ENCODE results near the gene KATNBL1.
"Not testable (repeated sequence)": the region's sequence is repeated elsewhere in the genome, so short reads cannot be mapped to it uniquely, and the experiment has no call there.

KATNBL1 gene

DNA sequence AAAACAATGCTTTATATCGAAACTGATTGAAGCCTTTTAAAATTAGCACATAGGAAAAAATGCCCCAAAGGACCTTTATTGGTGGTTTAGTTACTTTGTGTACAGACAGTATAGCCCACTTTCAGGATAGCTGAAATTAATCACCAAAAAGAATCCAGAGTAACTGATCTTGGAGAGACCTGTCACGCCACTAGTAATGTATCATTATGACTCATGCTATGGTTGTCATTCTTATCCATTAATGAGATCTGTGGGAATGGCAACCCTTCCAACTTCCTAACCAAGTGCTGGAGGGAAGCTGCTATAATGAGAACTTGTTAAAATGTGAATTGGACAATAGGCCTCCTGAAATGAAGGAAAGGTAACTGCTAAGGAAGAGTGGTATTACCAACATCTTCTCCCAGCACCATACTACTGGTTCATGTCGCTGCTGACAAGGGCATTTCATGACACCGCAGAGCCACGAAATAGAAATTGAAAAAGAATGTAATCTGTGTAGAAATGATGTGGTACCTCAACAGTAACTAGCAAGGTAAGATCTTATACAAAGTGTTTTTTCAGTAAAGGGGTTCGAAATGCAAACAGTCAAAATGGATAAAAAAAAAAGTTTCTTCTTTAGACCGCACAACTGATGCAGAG lies 7.8 kb upstream of the KATNBL1 start:
- peak overlapping the region; percentile 71 for H3K27ac ChIP-seq
- TF ChIP-seq, protein P1, sequence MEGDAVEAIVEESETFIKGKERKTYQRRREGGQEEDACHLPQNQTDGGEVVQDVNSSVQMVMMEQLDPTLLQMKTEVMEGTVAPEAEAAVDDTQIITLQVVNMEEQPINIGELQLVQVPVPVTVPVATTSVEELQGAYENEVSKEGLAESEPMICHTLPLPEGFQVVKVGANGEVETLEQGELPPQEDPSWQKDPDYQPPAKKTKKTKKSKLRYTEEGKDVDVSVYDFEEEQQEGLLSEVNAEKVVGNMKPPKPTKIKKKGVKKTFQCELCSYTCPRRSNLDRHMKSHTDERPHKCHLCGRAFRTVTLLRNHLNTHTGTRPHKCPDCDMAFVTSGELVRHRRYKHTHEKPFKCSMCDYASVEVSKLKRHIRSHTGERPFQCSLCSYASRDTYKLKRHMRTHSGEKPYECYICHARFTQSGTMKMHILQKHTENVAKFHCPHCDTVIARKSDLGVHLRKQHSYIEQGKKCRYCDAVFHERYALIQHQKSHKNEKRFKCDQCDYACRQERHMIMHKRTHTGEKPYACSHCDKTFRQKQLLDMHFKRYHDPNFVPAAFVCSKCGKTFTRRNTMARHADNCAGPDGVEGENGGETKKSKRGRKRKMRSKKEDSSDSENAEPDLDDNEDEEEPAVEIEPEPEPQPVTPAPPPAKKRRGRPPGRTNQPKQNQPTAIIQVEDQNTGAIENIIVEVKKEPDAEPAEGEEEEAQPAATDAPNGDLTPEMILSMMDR (conservative IDR thresholded peaks at IDR 0.05), result no peak
- TF ChIP-seq ZFX (IDR thresholded peaks at IDR 0.05), result no peak

DNA sequence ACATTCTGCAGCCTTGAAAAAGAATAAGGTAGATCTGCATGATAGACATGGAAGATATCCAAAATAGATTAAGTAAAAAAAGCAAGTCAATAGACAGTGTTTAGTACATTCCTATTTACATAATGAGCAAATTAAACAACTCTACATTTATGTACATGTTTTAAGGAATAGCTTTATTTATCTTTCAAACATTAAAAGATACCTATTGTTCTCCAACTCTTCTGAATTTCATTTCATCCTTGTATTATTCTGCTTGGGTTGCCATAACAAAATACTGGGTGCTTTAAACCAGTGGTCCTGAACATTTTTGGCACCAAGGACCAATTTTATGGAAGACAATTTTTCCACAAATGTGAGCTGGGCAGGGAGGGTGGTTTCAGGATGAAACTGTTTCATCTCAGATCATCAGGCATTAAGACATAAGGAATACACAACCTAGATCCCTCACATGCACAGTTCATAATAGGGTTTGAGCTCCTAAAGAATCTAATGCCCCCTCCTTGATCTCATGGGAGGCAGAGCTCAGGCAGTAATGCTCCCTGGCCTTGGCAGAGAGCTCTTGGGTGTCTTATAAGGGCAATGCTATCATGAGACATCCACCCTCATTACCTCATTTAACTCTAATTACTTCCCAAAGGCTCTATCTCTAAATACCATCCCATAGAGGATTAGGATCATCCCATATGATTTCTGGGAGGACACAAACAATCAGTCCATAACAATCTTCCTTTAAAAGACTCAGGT lies 6.8 kb upstream of the KATNBL1 start:
- TF ChIP-seq ZFX (IDR thresholded peaks at IDR 0.05), result no peak
- TF ChIP-seq, protein P1 (conservative IDR thresholded peaks at IDR 0.05), result no peak
- peak overlapping the region; percentile 71 for H3K27ac ChIP-seq

GRCh38 chr15:34214135-34214534 lies 4.2 kb upstream of the KATNBL1 start:
- no peak overlapping the region for H3K27ac ChIP-seq

DNA sequence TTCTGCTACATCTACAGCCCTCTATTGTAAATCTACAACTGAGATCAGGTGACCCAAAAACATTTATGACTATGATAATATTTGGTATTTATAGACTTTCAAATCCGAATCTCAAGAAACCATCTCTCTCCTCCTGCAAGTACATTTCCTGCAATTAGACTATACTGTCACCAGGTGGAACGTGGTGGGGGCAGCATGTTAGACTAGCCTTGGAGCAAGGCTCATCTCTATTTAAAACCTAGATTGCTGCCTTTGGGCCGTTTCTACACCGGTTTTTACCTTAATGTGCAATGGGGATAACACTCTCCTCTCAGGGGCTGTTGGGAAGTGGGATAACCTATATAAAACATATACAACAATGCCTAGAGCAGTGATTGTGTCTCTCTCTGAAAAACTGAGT lies 3.8 kb upstream of the KATNBL1 start:
- no peak for TF ChIP-seq ZFX (IDR thresholded peaks at IDR 0.05)
- TF ChIP-seq, protein P1 (conservative IDR thresholded peaks at IDR 0.05), result no peak
- no peak overlapping the region for H3K27ac ChIP-seq

More at GRCh38 chr15:34214135-34214534, 4.2 kb upstream of the KATNBL1 start:
- no peak for TF ChIP-seq ZFX (IDR thresholded peaks at IDR 0.05)
- TF ChIP-seq, protein P1 (conservative IDR thresholded peaks at IDR 0.05), result no peak

DNA sequence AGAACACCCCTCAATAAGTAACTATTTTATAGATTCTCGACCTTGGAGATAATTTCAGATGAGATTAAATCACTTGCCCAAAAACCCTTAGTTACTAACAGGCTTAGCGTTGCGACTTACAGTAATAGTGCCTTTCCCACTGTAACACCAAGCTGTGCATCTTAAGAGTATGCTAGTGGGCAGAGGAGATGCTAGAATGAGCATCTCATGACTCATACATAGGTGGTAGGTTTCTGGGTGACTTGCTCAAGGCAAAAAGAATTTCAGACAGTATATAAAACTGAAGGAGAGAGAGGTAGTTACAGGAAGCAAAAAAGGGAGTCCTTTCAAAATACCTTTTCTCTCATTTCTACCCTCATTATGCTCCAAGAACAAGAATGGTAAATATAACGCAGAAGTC lies 3.9 kb downstream of the KATNBL1 start:
- H3K27ac ChIP-seq, result no peak overlapping the region
- TF ChIP-seq ZFX (IDR thresholded peaks at IDR 0.05), result no peak
- TF ChIP-seq, protein P1 (conservative IDR thresholded peaks at IDR 0.05), result no peak

DNA sequence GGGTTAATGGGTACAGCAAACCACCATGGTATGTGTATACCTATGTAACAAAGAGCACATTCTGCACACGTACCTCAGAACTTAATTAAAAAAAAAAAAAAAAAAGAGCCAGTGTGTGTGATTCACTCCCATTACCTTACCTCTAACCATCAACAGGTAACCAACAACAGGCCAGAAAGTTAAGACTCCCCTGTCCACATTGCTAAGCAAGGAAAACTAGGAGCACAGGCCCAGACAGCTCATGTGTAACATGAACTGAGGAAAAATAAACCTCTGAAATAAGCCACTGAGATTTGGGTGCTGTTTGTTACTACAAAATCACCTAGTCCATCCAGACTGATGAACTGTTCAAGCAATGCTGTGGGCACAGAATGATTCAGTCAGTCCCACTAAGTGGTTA lies 6.0 kb downstream of the KATNBL1 start:
- no peak for TF ChIP-seq ZFX (IDR thresholded peaks at IDR 0.05)
- TF ChIP-seq, protein P1 (conservative IDR thresholded peaks at IDR 0.05), result no peak

DNA sequence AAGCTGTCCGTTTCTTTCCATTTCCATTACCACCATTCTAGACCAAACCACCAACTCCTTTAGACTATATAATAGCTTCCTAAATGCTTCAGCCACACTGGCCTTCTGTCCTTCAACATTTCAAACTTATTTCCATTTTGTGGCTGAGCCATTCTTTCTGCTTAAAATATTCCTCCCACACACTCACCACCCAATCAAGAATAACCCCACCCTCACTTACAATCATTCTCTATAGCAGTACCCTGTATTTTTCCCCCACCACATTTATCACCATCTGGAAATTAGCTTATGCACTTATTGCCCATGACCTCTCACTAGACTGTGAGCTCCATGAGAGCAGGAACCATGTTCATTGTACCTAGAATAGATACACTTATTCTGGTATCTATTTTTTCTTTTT lies 6.6 kb downstream of the KATNBL1 start:
- H3K27ac ChIP-seq, result no peak overlapping the region
- TF ChIP-seq ZFX (IDR thresholded peaks at IDR 0.05), result no peak
- TF ChIP-seq, protein P1 (conservative IDR thresholded peaks at IDR 0.05), result no peak

More for the DNA sequence above, 6.0 kb downstream of the KATNBL1 start:
- H3K27ac ChIP-seq, result no peak overlapping the region

GRCh38 chr15:34193272-34193671 lies 16.6 kb downstream of the KATNBL1 start:
- not testable (repeated sequence) for H3K27ac ChIP-seq

Data from C4-2B (cell line).